Measurements from ENCODE around the gene LBH. TPM values are rescaled to one million over a fixed set of nuclear protein-coding genes. Genes with fewer than 3 reads are reported as not detected.

LBH gene
- total RNA-seq, 1 donor: 21.1 TPM

DNA sequence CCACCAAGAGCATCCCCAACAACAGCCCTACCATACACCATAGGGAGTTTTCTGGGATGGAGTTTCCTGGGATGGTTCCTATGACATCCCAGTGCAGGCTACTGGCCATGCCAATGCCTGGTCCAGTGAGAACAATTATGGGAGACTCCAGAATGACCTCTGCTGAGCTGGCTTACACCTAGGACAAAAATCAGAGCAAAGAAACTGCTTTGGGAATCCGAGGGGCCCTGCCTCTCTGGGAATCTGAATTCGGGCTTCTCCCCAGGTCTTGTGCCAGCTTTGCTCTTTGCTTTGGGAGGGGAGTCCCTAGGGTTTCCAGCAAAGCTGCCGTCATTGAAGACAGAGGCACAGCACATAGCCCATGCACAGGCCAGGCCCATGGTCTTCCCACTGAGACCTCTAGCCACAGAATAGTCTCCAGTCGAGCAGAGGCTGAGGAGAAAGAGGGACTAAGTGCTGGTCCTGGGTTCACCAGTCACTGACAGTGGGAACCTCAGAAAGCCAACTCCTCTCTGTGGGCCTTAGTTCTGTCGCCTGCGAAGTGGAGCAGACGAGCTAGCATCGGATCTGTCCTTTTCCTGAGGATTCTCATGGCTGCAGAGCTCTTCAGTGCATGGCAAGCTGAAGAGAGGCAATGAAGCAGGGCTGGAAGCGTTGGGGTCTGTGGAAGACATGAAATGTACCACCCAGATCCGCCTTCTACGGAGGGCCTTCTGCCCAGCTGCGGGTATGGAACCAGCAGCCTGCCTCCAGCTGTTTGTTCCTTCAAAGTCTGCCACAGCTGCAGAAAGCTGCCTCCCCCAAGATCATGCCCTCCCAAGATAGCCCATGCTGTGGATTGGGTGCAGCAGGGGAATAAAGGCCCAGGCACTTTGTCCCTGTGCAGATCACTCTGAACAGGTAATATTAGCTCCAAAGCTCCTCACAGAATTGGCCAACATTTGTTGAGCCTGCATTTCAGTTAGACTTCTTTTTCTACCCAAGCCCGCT, 11.2 kb upstream of the LBH start:
- DNase-seq (ENCODE audit: low read depth): no peak
- TF ChIP-seq, protein P1, sequence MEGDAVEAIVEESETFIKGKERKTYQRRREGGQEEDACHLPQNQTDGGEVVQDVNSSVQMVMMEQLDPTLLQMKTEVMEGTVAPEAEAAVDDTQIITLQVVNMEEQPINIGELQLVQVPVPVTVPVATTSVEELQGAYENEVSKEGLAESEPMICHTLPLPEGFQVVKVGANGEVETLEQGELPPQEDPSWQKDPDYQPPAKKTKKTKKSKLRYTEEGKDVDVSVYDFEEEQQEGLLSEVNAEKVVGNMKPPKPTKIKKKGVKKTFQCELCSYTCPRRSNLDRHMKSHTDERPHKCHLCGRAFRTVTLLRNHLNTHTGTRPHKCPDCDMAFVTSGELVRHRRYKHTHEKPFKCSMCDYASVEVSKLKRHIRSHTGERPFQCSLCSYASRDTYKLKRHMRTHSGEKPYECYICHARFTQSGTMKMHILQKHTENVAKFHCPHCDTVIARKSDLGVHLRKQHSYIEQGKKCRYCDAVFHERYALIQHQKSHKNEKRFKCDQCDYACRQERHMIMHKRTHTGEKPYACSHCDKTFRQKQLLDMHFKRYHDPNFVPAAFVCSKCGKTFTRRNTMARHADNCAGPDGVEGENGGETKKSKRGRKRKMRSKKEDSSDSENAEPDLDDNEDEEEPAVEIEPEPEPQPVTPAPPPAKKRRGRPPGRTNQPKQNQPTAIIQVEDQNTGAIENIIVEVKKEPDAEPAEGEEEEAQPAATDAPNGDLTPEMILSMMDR (IDR thresholded peaks at IDR 0.05; ENCODE audit: insufficient read depth, low read length): no peak
- no peak overlapping the region for H3K4me3 ChIP-seq (ENCODE audit: low read depth, low read length)

DNA sequence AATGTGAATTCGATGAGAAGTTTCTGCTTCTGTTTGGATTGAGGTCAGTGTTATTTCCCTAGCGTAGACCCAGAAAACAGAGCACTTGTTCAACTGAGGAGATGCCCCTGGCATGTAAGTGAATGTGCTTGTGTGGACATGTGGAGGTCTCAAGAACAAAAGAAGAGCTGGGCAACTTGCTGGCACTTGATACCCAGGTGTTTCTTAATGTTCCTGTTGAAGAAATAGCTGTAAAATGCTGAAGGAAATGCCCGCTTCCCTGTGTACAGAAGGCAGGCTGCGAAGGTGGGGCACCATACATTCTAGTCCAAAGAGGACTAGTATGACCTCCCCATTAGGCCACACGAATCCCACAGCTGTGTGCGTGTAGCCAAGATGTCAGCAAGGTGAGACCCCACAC, 9.8 kb upstream of the LBH start:
- no peak overlapping the region for H3K4me3 ChIP-seq (ENCODE audit: low read depth, low read length)

DNA sequence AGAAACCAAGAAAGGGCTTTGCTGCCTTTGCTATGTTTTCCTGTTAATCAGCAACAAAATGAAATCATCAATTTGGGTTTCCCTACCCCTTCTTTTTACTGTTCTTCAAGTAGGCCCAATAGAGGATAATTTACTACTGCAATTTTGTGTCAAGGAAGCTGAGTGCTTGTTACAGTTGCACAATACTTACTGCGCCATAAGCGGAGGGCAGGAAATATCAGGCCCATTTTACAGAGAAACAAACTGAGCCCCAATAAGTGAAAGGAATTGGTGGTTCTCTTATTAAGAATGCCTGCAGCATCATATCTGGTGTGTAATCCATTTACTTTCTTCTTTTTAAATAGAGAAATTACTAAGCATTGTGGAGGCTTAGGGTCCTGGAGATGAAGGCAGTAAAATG, 9.3 kb upstream of the LBH start:
- no peak overlapping the region for H3K4me3 ChIP-seq (ENCODE audit: low read depth, low read length)
- DNase-seq (ENCODE audit: low read depth): no peak
- TF ChIP-seq, protein P1 (IDR thresholded peaks at IDR 0.05; ENCODE audit: insufficient read depth, low read length): no peak

More for the DNA sequence above, 9.8 kb upstream of the LBH start:
- TF ChIP-seq, protein P1 (IDR thresholded peaks at IDR 0.05; ENCODE audit: insufficient read depth, low read length): no peak
- DNase-seq (ENCODE audit: low read depth): no peak

DNA sequence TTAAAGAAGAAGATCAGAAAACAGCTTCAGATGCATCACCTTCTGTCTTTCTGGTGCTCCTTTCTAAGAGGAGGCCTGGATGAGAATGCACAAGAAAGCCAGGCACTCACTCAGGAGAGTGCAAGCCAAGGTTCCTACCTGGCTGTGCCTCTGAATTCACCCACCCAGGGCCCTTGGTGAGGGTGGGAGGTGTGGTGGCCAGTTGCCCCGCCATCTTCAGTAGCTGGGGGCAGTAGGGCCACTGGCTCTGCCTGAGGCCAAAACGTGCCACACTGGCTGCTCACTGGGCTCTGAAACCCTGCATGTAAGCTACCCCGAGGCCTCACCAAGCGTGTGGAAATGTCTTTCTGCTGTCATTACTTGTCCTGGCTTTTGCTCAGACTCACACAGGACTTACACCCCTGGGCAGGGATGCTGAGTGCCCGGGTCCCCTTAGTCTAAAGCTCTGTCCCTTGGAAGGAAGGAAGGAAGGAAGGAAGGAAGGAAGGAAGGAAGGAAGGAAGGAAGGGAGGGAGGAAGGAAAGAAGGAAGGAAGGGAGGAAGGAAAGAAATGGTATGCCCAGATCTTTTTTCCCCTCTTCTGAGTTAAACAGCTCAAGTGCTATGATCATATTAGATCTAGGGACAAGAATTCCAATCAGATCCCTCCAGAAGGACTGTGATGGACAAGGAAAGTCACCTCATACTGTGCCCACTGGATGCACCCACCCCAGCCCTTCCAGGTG, 8.5 kb upstream of the LBH start:
- DNase-seq (ENCODE audit: low read depth): no peak
- no peak overlapping the region for H3K4me3 ChIP-seq (ENCODE audit: low read depth, low read length)
- TF ChIP-seq, protein P1 (IDR thresholded peaks at IDR 0.05; ENCODE audit: insufficient read depth, low read length): no peak

DNA sequence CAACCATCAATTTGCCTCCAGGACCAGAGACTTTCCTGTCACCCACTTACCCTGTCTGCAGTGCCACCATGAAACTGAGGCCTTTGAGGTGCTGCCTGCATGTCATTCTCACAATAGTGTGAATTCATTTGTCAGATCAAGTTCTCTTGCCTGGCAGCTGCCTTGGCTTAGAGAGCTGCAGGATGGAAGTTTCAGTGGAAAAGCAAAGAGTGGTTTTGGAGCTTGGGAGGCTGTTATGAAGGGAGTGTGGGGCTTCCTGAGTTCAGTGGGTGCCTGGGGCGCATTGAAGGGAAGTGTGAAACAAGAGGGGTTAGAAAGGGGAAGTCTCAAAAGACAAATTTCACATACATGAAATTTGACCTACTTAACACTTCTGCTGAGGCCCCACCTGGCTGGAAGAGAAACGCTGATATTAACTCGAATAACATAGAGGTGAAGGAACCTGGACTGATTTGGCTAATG, 7.9 kb upstream of the LBH start:
- no peak overlapping the region for H3K4me3 ChIP-seq (ENCODE audit: low read depth, low read length)
- DNase-seq (ENCODE audit: low read depth): no peak
- TF ChIP-seq, protein P1 (IDR thresholded peaks at IDR 0.05; ENCODE audit: insufficient read depth, low read length): no peak

DNA sequence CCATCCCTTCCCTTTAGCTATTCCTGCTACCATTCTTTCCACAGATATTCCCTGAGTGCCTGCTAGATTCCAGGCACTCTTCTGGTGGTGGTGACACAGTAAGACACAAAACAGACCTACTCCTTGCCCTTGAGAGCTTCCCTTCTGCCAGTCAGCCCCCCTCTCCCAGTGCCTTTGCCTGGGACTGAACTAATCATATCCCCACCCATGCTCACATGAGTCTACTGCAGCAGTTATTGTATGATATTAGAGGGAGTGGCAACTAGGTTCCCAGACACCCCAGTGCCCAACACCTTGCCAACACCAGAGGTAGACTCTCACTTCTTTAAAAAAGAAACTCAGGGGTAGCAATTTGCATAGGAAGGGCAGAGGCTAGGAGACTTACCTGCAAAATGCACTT, 7.2 kb upstream of the LBH start:
- TF ChIP-seq, protein P1 (IDR thresholded peaks at IDR 0.05; ENCODE audit: insufficient read depth, low read length): no peak
- no peak overlapping the region for H3K4me3 ChIP-seq (ENCODE audit: low read depth, low read length)

More for the DNA sequence above, 7.2 kb upstream of the LBH start:
- no peak for DNase-seq (ENCODE audit: low read depth)
